Stimulated activated CD8-positive, alpha-beta memory T cell treated with anti-CD3 and anti-CD28 coated beads, Interleukin-2, amount 100 ng/mL, for 48 hours (primary cell): ENCODE results near the gene GPR21.

ENCODE experiments used
- DNase-seq, 2 donors: peaks; one replicate each; pipeline ENCODE4 v3.0.0-alpha.2; 2020; ENCODE audit warnings: low read depth in 2 of 2

GPR21 gene

DNA sequence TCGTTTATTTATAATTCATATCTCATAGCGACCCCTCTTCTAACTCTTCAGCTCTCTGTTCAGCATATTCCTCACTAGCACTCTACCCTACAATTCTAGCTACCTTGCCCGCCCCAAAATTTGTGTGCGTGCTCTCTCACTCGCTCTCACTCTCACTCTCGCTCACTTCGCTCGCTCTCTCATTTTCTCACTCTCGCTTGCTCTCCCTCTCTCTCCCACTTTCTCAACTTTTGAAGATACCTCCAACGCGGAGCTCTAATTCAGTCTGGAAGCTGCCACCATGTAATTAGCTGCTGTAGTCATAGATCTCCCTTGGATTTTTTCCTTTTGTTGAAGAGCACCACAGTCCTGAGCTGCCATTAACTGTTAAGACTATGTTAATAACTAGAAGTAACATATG is 30.4 kb downstream of the GPR21 start:
- DNase-seq = no peak

DNA sequence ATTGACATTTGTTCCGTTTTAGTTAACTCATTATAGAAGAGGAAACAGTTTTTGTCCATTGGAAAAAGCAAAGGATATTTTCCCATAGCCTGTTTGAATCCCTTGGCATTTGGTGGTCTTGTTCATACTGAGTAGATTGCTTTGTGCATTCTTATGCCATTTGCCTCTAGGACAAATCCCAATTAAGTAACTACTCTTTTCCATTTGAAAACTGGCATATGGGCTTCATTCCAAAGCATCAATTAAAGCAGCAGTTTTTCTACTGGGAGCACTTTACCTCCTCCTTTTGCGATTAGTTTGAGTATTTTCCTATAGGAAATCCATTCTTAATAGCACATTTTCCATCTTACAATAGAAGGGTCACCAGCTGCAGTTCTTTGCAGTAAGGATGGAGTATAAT is 31.2 kb downstream of the GPR21 start:
- DNase-seq = no peak

DNA sequence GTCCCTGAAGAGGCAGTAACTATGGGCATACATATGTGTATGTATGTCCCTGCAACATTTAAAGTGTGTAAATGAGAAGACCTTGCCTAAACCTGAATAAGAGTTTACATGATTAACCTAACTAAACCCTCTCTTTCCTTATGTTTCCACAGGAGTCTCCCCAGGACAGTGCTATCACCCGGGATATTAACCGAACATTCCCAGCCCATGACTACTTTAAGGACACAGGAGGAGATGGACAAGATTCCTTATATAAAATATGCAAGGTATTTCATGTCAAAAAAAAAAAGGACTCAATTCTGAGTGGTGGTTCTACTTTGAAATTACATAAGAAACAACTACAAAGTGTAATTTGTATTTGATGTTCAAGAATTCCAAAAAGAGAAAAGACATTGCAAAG is 31.7 kb downstream of the GPR21 start:
- DNase-seq = no peak

DNA sequence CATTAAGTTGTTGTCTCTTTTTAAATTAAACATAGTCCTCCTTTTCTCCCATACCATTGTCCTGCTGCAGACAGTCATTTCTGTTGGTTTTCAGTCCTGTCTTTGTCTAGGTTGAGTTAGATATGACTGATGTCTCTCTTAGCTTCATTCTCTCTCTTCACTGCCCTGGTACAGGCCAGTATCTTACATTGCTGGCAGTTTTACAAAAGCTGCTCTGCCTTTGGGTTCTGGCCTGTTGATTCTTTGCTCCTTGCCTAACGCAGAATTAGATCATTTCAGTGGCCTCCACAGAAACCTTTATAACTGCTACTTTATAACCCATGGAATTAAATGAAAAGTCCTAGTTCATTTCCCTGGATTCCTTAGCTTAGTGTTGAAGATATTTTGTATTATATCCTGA is 33.7 kb downstream of the GPR21 start:
- no peak for DNase-seq

DNA sequence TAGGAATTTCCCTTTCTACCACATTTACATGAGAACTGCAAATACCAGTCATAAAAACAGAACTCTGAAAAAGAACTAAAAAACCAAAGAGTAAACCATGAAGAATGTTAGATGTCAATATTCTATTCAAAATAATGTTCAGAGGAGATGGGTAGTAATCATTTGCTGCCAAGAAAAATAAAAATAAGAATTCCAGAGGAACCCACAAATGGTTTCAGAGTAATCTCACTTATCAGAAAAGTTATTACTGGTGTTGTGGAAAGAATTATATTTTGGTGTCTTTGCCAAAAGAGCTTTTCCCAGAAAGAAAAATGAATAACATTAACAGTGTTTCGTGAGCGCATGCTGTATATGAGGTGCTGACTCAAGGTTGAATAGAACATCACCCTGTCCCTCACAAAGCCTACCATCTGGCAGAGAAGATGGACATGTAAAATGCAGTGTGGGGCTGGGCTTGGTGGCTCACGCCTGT is 35.6 kb downstream of the GPR21 start:
- DNase-seq = no peak

DNA sequence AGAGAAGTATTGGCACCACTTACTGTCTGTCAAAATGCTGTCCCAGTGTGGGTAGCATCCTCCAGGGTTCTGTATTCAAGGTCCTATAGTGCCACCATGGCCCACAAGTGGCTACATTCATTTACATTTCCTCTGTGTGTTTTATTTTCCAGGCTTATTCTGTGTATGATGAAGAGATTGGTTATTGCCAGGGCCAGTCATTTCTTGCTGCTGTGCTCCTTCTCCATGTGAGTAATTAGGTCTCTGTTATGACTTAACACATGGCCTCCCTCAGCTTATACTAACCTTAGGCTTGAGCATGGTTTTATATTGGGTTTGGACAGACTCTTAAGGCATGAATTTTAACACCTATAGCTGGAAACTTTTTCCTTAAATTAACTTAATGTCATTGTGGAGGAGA is 36.7 kb downstream of the GPR21 start:
- DNase-seq = no peak

DNA sequence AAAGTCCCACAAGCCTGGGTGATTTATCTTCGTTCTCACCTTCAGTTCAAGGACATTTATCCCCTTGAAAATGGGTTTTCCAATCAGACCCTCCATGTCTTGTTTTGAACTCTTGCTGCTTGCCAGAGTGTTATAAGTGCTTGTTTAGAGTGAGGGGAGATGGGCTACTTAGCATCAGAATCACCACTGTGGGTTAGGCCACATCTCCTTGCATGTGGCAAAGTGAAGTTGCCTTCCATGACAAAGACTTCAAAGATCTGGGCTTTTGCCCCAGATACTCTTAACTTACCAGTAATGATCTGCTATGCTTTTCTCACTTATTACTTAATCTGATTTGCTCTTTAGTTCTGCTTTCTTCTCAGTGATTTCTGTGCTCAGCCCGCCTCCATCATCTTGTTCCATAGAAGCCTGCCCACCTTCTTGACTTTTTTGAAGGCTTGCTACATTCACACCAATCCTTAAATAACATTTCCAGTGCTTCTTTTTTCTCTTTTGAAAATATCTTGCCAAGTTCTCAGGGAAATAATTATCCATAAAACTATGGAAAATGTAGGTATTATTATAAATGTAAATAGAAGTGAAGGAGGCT is 39.0 kb downstream of the GPR21 start:
- no peak for DNase-seq

DNA sequence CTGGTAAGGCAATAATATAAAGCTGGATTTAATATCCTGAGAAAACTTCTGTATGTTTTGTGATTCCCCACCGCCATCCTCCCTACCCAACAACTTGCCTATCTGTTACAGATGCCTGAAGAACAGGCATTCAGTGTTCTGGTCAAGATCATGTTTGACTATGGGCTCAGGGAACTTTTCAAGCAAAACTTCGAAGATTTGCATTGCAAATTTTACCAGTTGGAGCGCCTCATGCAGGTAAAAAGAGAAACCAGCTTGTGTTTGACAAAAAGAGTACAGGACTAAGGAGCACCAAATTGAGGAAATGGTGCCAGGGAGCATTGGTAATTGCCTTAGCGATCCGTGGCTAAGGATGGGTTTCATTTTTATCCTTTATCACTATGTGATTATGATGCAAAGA is 40.0 kb downstream of the GPR21 start:
- no peak for DNase-seq

DNA sequence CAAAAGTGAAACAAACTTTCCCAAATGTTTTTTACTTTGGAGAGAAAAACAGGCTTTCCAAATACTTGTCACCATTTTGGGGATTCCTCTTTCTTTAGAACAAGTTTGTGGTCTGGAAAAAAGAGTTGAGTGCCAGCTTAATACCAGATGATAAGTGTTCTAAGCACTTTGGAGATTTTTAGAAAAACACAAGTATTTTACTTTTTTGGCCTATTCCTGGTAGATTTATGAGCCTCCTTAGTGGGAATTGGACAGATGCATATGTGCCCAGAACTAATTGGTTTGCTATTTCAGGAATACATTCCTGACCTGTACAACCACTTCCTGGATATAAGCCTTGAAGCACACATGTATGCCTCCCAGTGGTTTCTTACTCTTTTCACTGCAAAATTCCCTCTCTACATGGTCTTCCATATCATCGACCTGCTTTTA is 40.5 kb downstream of the GPR21 start:
- no peak for DNase-seq

DNA sequence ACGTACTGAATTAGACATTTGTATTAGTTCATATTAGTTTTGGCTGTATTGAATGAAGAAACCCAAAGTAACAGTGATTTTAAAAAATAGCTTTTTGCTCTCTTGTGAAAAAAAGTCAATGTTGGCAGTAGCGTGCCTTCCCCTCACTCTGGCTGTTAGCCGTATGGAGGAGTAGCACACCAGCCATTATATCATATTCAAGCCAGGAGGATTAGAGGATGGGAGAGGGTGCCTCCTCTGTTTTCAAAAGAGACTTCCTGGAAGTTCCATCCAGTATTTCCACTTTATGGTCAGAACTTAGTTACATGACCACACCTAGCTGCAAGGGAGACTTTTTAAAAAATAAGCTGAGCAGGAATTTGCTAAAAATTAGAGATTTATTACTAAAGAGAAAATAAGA is 41.2 kb downstream of the GPR21 start:
- DNase-seq = no peak

DNA sequence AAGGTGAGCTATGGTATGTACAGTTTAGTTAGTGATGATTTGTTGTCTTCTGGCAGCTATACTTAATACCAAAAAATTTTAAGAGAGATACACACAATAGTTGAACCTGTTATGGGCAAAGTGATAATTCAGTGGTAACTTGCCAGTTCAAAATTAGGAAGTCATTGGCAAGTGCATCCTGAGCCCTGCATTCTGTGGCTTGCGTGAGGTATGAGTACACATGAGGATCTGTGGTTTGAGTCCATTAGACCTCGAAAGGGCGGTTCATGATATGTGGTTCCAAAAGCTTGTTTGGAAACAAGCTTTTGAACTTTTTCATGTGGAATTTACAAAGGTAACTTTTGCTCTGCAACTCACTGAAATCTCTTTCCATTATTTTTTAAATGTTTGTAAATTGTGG is 47.0 kb downstream of the GPR21 start:
- no peak for DNase-seq

DNA sequence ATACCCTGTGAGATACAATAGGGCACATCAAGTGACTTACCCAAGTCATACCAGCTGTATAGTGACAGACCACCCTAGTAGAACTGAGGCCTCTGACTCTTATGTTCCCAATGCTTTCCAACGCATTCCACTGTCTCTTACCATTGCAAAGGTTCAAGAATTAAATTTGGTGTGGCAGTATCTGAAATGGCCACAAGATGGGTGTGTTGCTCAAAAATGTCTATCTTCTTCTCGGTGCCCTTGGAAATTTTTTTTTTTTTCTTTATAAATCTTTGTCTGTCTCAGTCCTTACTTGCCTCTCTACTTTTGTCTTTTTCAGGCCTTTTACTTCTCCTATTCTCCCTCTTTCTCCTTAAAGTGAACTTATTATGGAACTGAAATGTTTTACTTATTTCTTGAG is 48.4 kb downstream of the GPR21 start:
- DNase-seq = no peak

DNA sequence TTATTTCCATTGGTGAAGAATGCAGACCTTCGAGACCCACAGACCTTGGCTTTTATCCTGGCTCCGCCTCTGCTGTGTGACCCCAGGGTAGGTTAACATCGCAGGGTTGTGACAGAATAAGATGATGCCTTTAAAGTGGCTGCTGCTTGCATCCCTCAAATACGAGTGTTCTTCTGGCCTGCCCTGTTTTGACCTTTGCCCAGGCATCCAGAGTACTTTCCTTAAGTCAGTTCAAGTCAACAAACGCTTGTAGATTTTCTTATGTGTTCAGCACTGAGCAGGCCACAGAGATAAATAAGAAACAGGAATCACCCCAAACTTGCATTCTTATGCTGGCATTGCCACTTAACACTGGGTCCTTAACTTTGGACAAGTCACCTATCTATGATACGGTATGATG is 50.2 kb downstream of the GPR21 start:
- no peak for DNase-seq

DNA sequence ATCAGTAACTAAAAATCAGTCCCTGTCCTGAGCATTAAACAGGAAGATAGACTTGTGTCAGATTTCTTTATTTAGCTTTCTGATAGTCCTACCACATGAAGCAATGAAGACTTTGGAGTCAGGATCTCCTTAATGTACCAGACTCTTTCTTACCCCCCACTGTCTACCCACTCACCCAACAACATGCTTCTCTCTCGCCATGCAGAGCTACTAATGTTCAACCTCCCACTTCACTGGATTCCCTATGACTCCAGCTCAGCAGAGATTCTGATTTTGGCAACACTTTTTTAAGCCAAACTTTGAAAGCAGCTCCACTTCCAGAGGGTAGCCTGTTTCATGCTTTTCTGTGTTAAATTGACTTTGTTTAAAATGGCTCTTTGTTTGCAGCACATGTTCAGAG is 50.8 kb downstream of the GPR21 start:
- no peak for DNase-seq
